Measurements from ENCODE around the gene CFDP1.

The CFDP1 gene

GRCh38 chr16:75306099-75306762 lies 127.1 kb downstream of the CFDP1 start (continued):
- TF ChIP-seq PRDM10 (tag by site-specific recombination; IDR thresholded peaks at IDR 0.05) (peak; percentile 57; the same call in 1 of the 2 replicates), ZNF610 (tag by site-specific recombination; IDR thresholded peaks at IDR 0.05; ENCODE audit: borderline replicate concordance) (no peak), INSM2 (tag by site-specific recombination; IDR thresholded peaks at IDR 0.05) (0 out of 2 replicates have a peak, but pooled peaks have one; percentile 35), ZNF10 (tag by site-specific recombination; IDR thresholded peaks at IDR 0.05) (no peak), ZNF558 (tag by site-specific recombination; IDR thresholded peaks at IDR 0.05) (no peak), SP7 (tag by site-specific recombination; IDR thresholded peaks at IDR 0.05) (peak; percentile 52), ZNF48 (tag by site-specific recombination; IDR thresholded peaks at IDR 0.05) (no peak), ZNF664 (tag by site-specific recombination; IDR thresholded peaks at IDR 0.05) (0 out of 2 replicates have a peak, but pooled peaks have one; percentile 24), SP3 (tag by site-specific recombination; IDR thresholded peaks at IDR 0.05) (no peak), ZBTB20 (tag by site-specific recombination; IDR thresholded peaks at IDR 0.05) (no peak), ZNF404 (tag by site-specific recombination; IDR thresholded peaks at IDR 0.05) (no peak), ZNF24 (tag by site-specific recombination; IDR thresholded peaks at IDR 0.05) (no peak), KLF1 (tag by site-specific recombination; IDR thresholded peaks at IDR 0.05) (peak; percentile 69), GLIS1 (tag by site-specific recombination; IDR thresholded peaks at IDR 0.05) (no peak), ZBTB17 (tag by site-specific recombination; IDR thresholded peaks at IDR 0.05) (no peak), ATF2 (tag by site-specific recombination; IDR thresholded peaks at IDR 0.05; ENCODE audit: low read depth) (peak; percentile 43; the same call in 1 of the 2 replicates), ZNF311 (tag by site-specific recombination; IDR thresholded peaks at IDR 0.05; ENCODE audit: borderline replicate concordance) (no peak), ZNF629 (tag by site-specific recombination; IDR thresholded peaks at IDR 0.05) (peak; percentile 8), ZNF223 (tag by site-specific recombination; IDR thresholded peaks at IDR 0.05) (no peak), ZNF37A (tag by site-specific recombination; IDR thresholded peaks at IDR 0.05) (no peak), ZNF530 (tag by site-specific recombination; IDR thresholded peaks at IDR 0.05; ENCODE audit: low read depth) (no peak), ZNF513 (tag by site-specific recombination; IDR thresholded peaks at IDR 0.05) (no peak), ZNF776 (tag by site-specific recombination; IDR thresholded peaks at IDR 0.05; ENCODE audit: borderline replicate concordance) (no peak)
